A673 (cell line): ENCODE measurements around the gene ELFN1. TPM values are rescaled to one million over a fixed set of nuclear protein-coding genes. Genes with fewer than 3 reads are reported as not detected.

Experiments used
- BruUV-seq: library from RNA; stranded (reverse); fragments of 400-500 nt; replicated peaks from 2 replicates; lab custom pipeline; 2021; lab: Mats Ljungman, UMichigan
- CTCF ChIA-PET: fragments of 300-600 bp; sonication (Branson Sonifier 250); formaldehyde crosslinking; loops from one replicate; lab custom pipeline; 2022; ENCODE audit warnings: antibody characterized with exemption; lab: Charles Lee
- POLR2A ChIA-PET: fragments of 300-600 bp; sonication (Branson Sonifier 250); formaldehyde crosslinking; loops from one replicate; lab custom pipeline; 2022; ENCODE audit warnings: antibody characterized with exemption; ENCODE audit not compliant: low non-redundant PET; lab: Charles Lee
- DNase-seq: peaks from one replicate; pipeline ENCODE4 v3.0.0-alpha.2; 2015; ENCODE audit warnings: low spot score
- H3K27ac ChIP-seq: fragments of 200-600 bp; sonication (generic); 2 replicates; pipeline ENCODE4 v1.5.1; 2016; ENCODE audit warnings: mixed run types, low read depth, mild to moderate bottlenecking, mixed read lengths, antibody characterized with exemption, low read length; ENCODE audit not compliant: poor library complexity, severe bottlenecking
- H3K27me3 ChIP-seq: fragments of 200-600 bp; sonication (generic); replicated peaks from 2 replicates; pipeline ENCODE4 v1.6.1; 2017; ENCODE audit warnings: mixed run types, low read depth, mild to moderate bottlenecking, mixed read lengths, antibody characterized with exemption, low read length; ENCODE audit not compliant: insufficient read depth, poor library complexity
- H3K36me3 ChIP-seq: fragments of 200-600 bp; sonication (generic); 2 replicates; pipeline ENCODE4 v1.6.1; 2016; ENCODE audit warnings: mixed run types, mild to moderate bottlenecking, mixed read lengths, antibody characterized with exemption, low read length; ENCODE audit not compliant: insufficient read depth, poor library complexity, severe bottlenecking
- H3K4me1 ChIP-seq: fragments of 200-600 bp; sonication (generic); 2 replicates; pipeline ENCODE4 v1.6.1; 2017; ENCODE audit warnings: mixed run types, mild to moderate bottlenecking, mixed read lengths, antibody characterized with exemption, low read length; ENCODE audit not compliant: insufficient read depth, poor library complexity, severe bottlenecking
- H3K4me3 ChIP-seq: fragments of 200-600 bp; sonication (generic); 2 replicates; pipeline ENCODE4 v1.5.1; 2016; ENCODE audit warnings: low read depth, mixed run types, mild to moderate bottlenecking, mixed read lengths, low read length; ENCODE audit not compliant: poor library complexity, severe bottlenecking
- H3K9me3 ChIP-seq: fragments of 200-600 bp; sonication (generic); 2 replicates; pipeline ENCODE4 v1.6.1; 2016; ENCODE audit warnings: mixed run types, low read depth, mild to moderate bottlenecking, mixed read lengths, antibody characterized with exemption, low read length; ENCODE audit not compliant: poor library complexity, severe bottlenecking
- CTCF ChIP-seq: fragments of 300-800, 200-600 bp; sonication (generic); conservative IDR thresholded peaks from 2 replicates; pipeline ENCODE4 v1.5.1; 2017; ENCODE audit warnings: low read depth, mild to moderate bottlenecking, antibody characterized with exemption, low read length, moderate library complexity, mixed read lengths
- EZH2 ChIP-seq: fragments of 200-600 bp; sonication (generic); IDR thresholded peaks from 2 replicates; pipeline ENCODE4 v1.6.1; 2017; ENCODE audit warnings: borderline replicate concordance, low read depth, mild to moderate bottlenecking, mixed read lengths, antibody characterized with exemption, low read length; ENCODE audit not compliant: poor library complexity, severe bottlenecking
- intact Hi-C: fragments of 100-400 bp; cut with micrococcal nuclease; formaldehyde crosslinking; loops from one replicate; pipeline ENCODE4 v1.10.0; 2022; ENCODE audit not compliant: unreplicated experiment
- total RNA-seq: library from RNA; stranded (reverse); gene quantifications from 2 replicates; pipeline ENCODE4 v1.2.3, GENCODE V29; 2021

ELFN1 gene
- total RNA-seq, 1 experiment from 2014 or later = not detected

GRCh38 chr7:1641661-1642260, 28.3 kb upstream of the ELFN1 start:
- Histone ChIP-seq H3K36me3 (no peaks in the 10 kb centered on the region), H3K9me3 (peaks cover 6% of the 10 kb centered on the region), H3K27ac (no peak overlapping the region), H3K4me1 (peaks cover 5% of the 10 kb centered on the region), H3K27me3 (no peaks in the 10 kb centered on the region), H3K4me3 (no peak overlapping the region)
- TF ChIP-seq EZH2 (no peak), CTCF (no peak)
- intact Hi-C loops = no loop called here
- no TSS peak for BruUV-seq
- DNase-seq = no peak
- CTCF ChIA-PET = no interaction called here
- POLR2A ChIA-PET = no interaction called here

DNA sequence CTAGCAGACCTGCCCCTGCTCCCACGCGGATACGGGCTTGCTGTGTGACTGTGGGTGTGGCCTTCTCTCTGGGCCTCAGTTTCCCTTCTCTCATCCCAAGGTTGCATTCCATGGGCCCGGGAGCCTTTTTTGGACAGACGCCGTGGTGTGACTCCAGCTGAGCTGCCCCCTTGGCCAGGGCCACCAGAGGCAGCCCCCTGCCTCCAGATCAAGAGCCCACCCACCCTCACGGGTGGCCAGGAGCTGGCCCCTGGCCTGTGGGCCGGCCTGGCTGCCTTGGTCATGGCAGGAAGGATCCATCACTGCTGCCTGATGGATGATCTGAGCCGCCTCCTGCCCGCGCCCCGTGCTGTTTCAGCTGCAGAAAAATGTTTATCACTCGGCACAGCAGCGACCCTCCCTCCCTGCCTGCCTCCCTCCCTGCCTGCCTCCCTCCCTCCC, 27.8 kb upstream of the ELFN1 start:
- Histone ChIP-seq H3K4me3 (no peak overlapping the region), H3K4me1 (peaks cover 10% of the 10 kb centered on the region), H3K27ac (no peak overlapping the region), H3K36me3 (no peaks in the 10 kb centered on the region), H3K9me3 (peaks cover 1% of the 10 kb centered on the region), H3K27me3 (no peaks in the 10 kb centered on the region)
- no peak for DNase-seq
- BruUV-seq = no TSS peak
- POLR2A ChIA-PET = no interaction called here
- CTCF ChIA-PET = no interaction called here
- TF ChIP-seq EZH2 (no peak), CTCF (no peak)
- intact Hi-C loops = no loop called here

- intact Hi-C loops = no loop called here
- ChIA-PET CTCF (no interaction called here), POLR2A (no interaction called here)
- Histone ChIP-seq H3K9me3 (no peaks in the 10 kb centered on the region), H3K36me3 (no peaks in the 10 kb centered on the region), H3K4me1 (peaks cover 22% of the 10 kb centered on the region), H3K27ac (no peak overlapping the region), H3K27me3 (no peaks in the 10 kb centered on the region), H3K4me3 (no peak overlapping the region)
- TF ChIP-seq CTCF = no peak
- TF ChIP-seq EZH2 = no peak
- DNase-seq = no peak
- no TSS peak for BruUV-seq
Observed at GRCh38 chr7:1643270-1644092, 26.6 kb upstream of the ELFN1 start.
